Loucy (cell line): ENCODE results near the gene TUBB3.
"Not testable (repeated sequence)": the region's sequence is repeated elsewhere in the genome, so short reads cannot be mapped to it uniquely, and the experiment has no call there.

Experiments used
- H2AFZ ChIP-seq: fragments of 200-600 bp; sonication (generic); 2 replicates; pipeline ENCODE4 v1.6.0; 2016; ENCODE audit warnings: antibody characterized with exemption, mild to moderate bottlenecking, low read length, moderate library complexity
- H3F3A ChIP-seq: fragments of 200-600 bp; 2 replicates; pipeline ENCODE4 v1.6.0; 2016; ENCODE audit warnings: antibody characterized with exemption, low read depth, mild to moderate bottlenecking
- H3K27me3 ChIP-seq: fragments of 200-600 bp; sonication (generic); 2 replicates; pipeline ENCODE4 v1.6.1; 2014; ENCODE audit warnings: low read length, mild to moderate bottlenecking; ENCODE audit not compliant: insufficient read depth, poor library complexity, severe bottlenecking
- H3K36me3 ChIP-seq: fragments of 200-600 bp; sonication (generic); 2 replicates; pipeline ENCODE4 v1.6.1; 2016; ENCODE audit warnings: low read length; ENCODE audit not compliant: insufficient read depth
- H3K4me1 ChIP-seq: fragments of 200-600 bp; sonication (generic); 2 replicates; pipeline ENCODE4 v1.5.1; 2014; ENCODE audit warnings: low read length, mild to moderate bottlenecking; ENCODE audit not compliant: insufficient read depth, poor library complexity, severe bottlenecking
- H3K4me2 ChIP-seq: fragments of 200-600 bp; sonication (generic); 2 replicates; pipeline ENCODE4 v1.6.0; 2014; ENCODE audit warnings: antibody characterized with exemption, low read length, low read depth, mild to moderate bottlenecking; ENCODE audit not compliant: poor library complexity, severe bottlenecking
- H3K4me3 ChIP-seq: fragments of 200-600 bp; sonication (generic); 2 replicates; pipeline ENCODE4 v1.5.1; 2014; ENCODE audit warnings: low read length, mild to moderate bottlenecking, mixed read lengths; ENCODE audit not compliant: poor library complexity, severe bottlenecking
- H3K79me2 ChIP-seq: fragments of 200-600 bp; sonication (generic); 2 replicates; pipeline ENCODE4 v1.6.1; 2014; ENCODE audit warnings: low read length; ENCODE audit not compliant: insufficient read depth
- H3K9ac ChIP-seq: fragments of 200-600 bp; sonication (generic); 2 replicates; pipeline ENCODE4 v1.6.0; 2014; ENCODE audit warnings: mild to moderate bottlenecking, low read depth, low read length, moderate library complexity; ENCODE audit not compliant: poor library complexity, severe bottlenecking
- H3K9me2 ChIP-seq: fragments of 200-600 bp; sonication (generic); replicated peaks from 2 replicates; pipeline ENCODE4 v1.6.1; 2016; ENCODE audit warnings: low read depth, low read length, mixed read lengths
- H3K9me3 ChIP-seq: fragments of 200-600 bp; sonication (generic); 2 replicates; pipeline ENCODE4 v1.6.1; 2014; ENCODE audit warnings: mild to moderate bottlenecking, antibody characterized with exemption, low read length, low read depth; ENCODE audit not compliant: insufficient read depth
- H4K20me1 ChIP-seq: fragments of 200-600 bp; sonication (generic); 2 replicates; pipeline ENCODE4 v1.6.0; 2014; ENCODE audit warnings: antibody characterized with exemption, low read length, mild to moderate bottlenecking; ENCODE audit not compliant: insufficient read depth, poor library complexity, severe bottlenecking
- EZH2phosphoT487 ChIP-seq: fragments of 200-600 bp; IDR thresholded peaks from 2 replicates; pipeline ENCODE4 v1.6.1; 2018; ENCODE audit warnings: antibody characterized with exemption, mild to moderate bottlenecking, moderate library complexity, borderline replicate concordance
- TF ChIP-seq, protein P1 (sequence below): fragments of 200-600 bp; sonication (generic); conservative IDR thresholded peaks from 2 replicates; pipeline ENCODE4 v1.5.1; 2014; ENCODE audit warnings: mild to moderate bottlenecking, antibody characterized with exemption, low read length

The TUBB3 gene

GRCh38 chr16:89931305-89931896 lies 8.3 kb downstream of the TUBB3 start:
- H3K4me1 ChIP-seq: no peaks in the 10 kb centered on the region
- no peaks in the 10 kb centered on the region for H4K20me1 ChIP-seq
- no peak overlapping the region for H2AFZ ChIP-seq
- no peak overlapping the region for H3K4me3 ChIP-seq
- H3K79me2 ChIP-seq: no peaks in the 10 kb centered on the region
- H3K36me3 ChIP-seq: no peaks in the 10 kb centered on the region
- no peaks in the 10 kb centered on the region for H3K9me2 ChIP-seq
- H3K9ac ChIP-seq: no peak overlapping the region
- no peaks in the 10 kb centered on the region for H3K9me3 ChIP-seq
- no peak overlapping the region for H3K4me2 ChIP-seq
- TF ChIP-seq EZH2phosphoT487: no peak
- TF ChIP-seq, protein P1, sequence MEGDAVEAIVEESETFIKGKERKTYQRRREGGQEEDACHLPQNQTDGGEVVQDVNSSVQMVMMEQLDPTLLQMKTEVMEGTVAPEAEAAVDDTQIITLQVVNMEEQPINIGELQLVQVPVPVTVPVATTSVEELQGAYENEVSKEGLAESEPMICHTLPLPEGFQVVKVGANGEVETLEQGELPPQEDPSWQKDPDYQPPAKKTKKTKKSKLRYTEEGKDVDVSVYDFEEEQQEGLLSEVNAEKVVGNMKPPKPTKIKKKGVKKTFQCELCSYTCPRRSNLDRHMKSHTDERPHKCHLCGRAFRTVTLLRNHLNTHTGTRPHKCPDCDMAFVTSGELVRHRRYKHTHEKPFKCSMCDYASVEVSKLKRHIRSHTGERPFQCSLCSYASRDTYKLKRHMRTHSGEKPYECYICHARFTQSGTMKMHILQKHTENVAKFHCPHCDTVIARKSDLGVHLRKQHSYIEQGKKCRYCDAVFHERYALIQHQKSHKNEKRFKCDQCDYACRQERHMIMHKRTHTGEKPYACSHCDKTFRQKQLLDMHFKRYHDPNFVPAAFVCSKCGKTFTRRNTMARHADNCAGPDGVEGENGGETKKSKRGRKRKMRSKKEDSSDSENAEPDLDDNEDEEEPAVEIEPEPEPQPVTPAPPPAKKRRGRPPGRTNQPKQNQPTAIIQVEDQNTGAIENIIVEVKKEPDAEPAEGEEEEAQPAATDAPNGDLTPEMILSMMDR: no peak
- no peaks in the 10 kb centered on the region for H3K27me3 ChIP-seq
- H3F3A ChIP-seq: no peaks in the 10 kb centered on the region

DNA sequence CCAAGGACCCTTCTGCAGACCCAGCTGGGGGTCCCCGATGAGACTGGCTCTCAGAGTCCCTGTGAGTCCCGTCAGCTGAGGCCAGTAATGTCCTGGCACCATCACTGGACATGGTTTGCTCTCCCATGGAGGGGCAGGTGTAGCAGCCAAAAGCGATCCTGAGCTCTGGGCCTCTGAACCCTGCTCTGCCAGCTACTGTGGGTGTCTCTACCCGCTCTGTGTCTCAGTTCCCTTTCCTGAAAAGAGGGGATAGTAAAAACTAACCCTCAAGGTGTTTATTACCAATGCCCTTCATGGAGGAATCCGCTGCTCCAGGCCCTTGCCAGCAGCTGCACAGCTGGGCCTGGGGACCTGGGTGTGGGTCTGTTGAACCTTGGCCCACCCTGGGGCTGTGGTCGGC lies 8.8 kb downstream of the TUBB3 start:
- no peak overlapping the region for H3K9ac ChIP-seq
- H3K9me3 ChIP-seq: no peaks in the 10 kb centered on the region
- H3K4me2 ChIP-seq: no peak overlapping the region
- no peaks in the 10 kb centered on the region for H3K4me1 ChIP-seq
- no peaks in the 10 kb centered on the region for H3K36me3 ChIP-seq
- no peaks in the 10 kb centered on the region for H3K27me3 ChIP-seq
- no peaks in the 10 kb centered on the region for H4K20me1 ChIP-seq
- H3K9me2 ChIP-seq: no peaks in the 10 kb centered on the region
- H3K4me3 ChIP-seq: no peak overlapping the region
- H3K79me2 ChIP-seq: no peaks in the 10 kb centered on the region
- no peak overlapping the region for H2AFZ ChIP-seq
- H3F3A ChIP-seq: no peaks in the 10 kb centered on the region
- TF ChIP-seq EZH2phosphoT487: no peak
- TF ChIP-seq, protein P1: no peak

DNA sequence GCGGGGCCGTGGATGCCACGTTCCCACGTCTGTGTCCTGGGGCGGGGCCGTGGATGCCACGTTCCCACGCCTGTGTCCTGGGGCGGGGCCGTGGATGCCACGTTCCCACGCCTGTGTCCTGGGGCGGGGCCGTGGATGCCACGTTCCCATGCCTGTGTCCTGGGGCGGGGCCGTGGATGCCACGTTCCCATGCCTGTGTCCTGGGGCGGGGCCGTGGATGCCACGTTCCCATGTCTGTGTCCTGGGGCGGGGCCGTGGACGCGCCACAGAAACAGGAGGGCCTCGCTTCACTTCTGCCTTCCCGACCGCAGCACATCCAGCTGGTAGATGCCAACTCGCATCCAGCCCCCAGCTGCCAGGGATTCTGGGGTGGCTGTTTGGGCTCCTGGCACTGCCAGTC lies 10.9 kb downstream of the TUBB3 start:
- H3K79me2 ChIP-seq, H4K20me1 ChIP-seq, H3K9me3 ChIP-seq, H3K27me3 ChIP-seq, H3K4me3 ChIP-seq, H3K9me2 ChIP-seq, H3K4me2 ChIP-seq, H3K9ac ChIP-seq, H2AFZ ChIP-seq, H3K36me3 ChIP-seq, H3K4me1 ChIP-seq, H3F3A ChIP-seq: not testable (repeated sequence)
